PC-9 (cell line): ENCODE results near the gene HS6ST3. TPM values are rescaled to one million over a fixed set of nuclear protein-coding genes. Genes with fewer than 3 reads are reported as not detected.

ENCODE experiments used
- BruUV-seq: library from RNA; stranded (reverse); fragments of 400-500 nt; replicated peaks from 2 replicates; lab custom pipeline; 2021; lab: Mats Ljungman, UMichigan
- CTCF ChIA-PET: fragments of 300-600 bp; sonication (Branson Sonifier 250); formaldehyde crosslinking; loops from one replicate; lab custom pipeline; 2022; ENCODE audit warnings: antibody characterized with exemption; lab: Charles Lee
- POLR2A ChIA-PET: fragments of 300-600 bp; sonication (Branson Sonifier 250); formaldehyde crosslinking; loops from one replicate; lab custom pipeline; 2022; ENCODE audit warnings: antibody characterized with exemption; ENCODE audit not compliant: unreplicated experiment; lab: Charles Lee
- DNase-seq, 2 experiments: peaks; one replicate each; pipeline versions ENCODE4 v3.0.0 to v3.0.0-alpha.2; 2015 to 2022; ENCODE audit warnings: mixed read lengths in 1 of 2
- H2AFZ ChIP-seq: fragments of 200-600 bp; sonication (generic); 2 replicates; pipeline ENCODE4 v1.8.1; 2017; ENCODE audit warnings: antibody characterized with exemption
- H3F3A ChIP-seq: fragments of 200-600 bp; sonication (generic); 2 replicates; pipeline ENCODE4 v1.8.1; 2017; ENCODE audit warnings: antibody characterized with exemption, mild to moderate bottlenecking, low read depth; ENCODE audit not compliant: insufficient read depth
- H3K27ac ChIP-seq: fragments of 200-600 bp; sonication (generic); 2 replicates; pipeline ENCODE4 v1.6.1; 2016; ENCODE audit warnings: mixed run types
- H3K27me3 ChIP-seq: fragments of 200-600 bp; sonication (generic); 2 replicates; pipeline ENCODE4 v1.6.1; 2016; ENCODE audit warnings: low read depth, mixed run types; ENCODE audit not compliant: insufficient read depth
- H3K36me3 ChIP-seq: fragments of 200-600 bp; sonication (generic); 2 replicates; pipeline ENCODE4 v1.6.1; 2016; ENCODE audit warnings: low read depth, mixed run types
- H3K4me1 ChIP-seq: fragments of 200-600 bp; sonication (generic); replicated peaks from 2 replicates; pipeline ENCODE4 v1.6.1; 2016; ENCODE audit warnings: mixed run types; ENCODE audit not compliant: insufficient read depth
- H3K4me2 ChIP-seq: fragments of 200-600 bp; sonication (generic); 2 replicates; pipeline ENCODE4 v1.6.1; 2017; ENCODE audit warnings: mixed run types
- H3K4me3 ChIP-seq: fragments of 200-600 bp; sonication (generic); 2 replicates; pipeline ENCODE4 v1.6.1; 2016; ENCODE audit warnings: mixed run types
- H3K79me2 ChIP-seq: fragments of 200-600 bp; sonication (generic); 2 replicates; pipeline ENCODE4 v1.6.1; 2017; ENCODE audit warnings: low read depth, mixed run types
- H3K9me2 ChIP-seq: fragments of 200-600 bp; sonication (generic); 2 replicates; pipeline ENCODE4 v1.8.1; 2017; ENCODE audit warnings: mild to moderate bottlenecking; ENCODE audit not compliant: insufficient read depth
- H3K9me3 ChIP-seq: fragments of 200-600 bp; sonication (generic); 2 replicates; pipeline ENCODE4 v1.8.1; 2016; ENCODE audit warnings: low read depth; ENCODE audit not compliant: insufficient read depth
- H4K20me1 ChIP-seq: fragments of 200-600 bp; sonication (generic); 2 replicates; pipeline ENCODE4 v1.8.1; 2017; ENCODE audit not compliant: insufficient read depth
- CTCF ChIP-seq: fragments of 200-600 bp; sonication (generic); conservative IDR thresholded peaks from 2 replicates; pipeline ENCODE4 v1.6.1; 2017; ENCODE audit warnings: mixed run types, antibody characterized with exemption, mild to moderate bottlenecking, moderate library complexity
- EZH2 ChIP-seq: fragments of 200-600 bp; sonication (generic); IDR thresholded peaks from 2 replicates; pipeline ENCODE4 v1.8.0; 2017; ENCODE audit warnings: antibody characterized with exemption, low read depth
- intact Hi-C: fragments of 100-400 bp; cut with micrococcal nuclease; formaldehyde crosslinking; loops from one replicate; pipeline ENCODE4 v1.10.0; 2022; ENCODE audit not compliant: unreplicated experiment
- total RNA-seq: library from RNA; stranded (reverse); gene quantifications from 2 replicates; pipeline ENCODE4 v1.2.3, GENCODE V29; 2021

HS6ST3 gene
- total RNA-seq, 1 experiment from 2014 or later = not detected

- H3K9me3 ChIP-seq = no peaks in the 10 kb centered on the region; the same call in 1 of the 2 replicates
- no peak overlapping the region for H3K27ac ChIP-seq
- TF ChIP-seq CTCF = no peak
- TF ChIP-seq EZH2 = no peak
- no peak for DNase-seq
- no peaks in the 10 kb centered on the region for H3F3A ChIP-seq
- no peaks in the 10 kb centered on the region for H3K27me3 ChIP-seq
- no peak overlapping the region for H3K4me2 ChIP-seq
- H3K79me2 ChIP-seq = no peaks in the 10 kb centered on the region
- no peaks in the 10 kb centered on the region for H3K4me1 ChIP-seq
- POLR2A ChIA-PET = no interaction called here
- H3K36me3 ChIP-seq = no peaks in the 10 kb centered on the region
- H2AFZ ChIP-seq = no peak overlapping the region
- BruUV-seq = no TSS peak
- CTCF ChIA-PET = no interaction called here
- H3K4me3 ChIP-seq = no peak overlapping the region
- H3K9me2 ChIP-seq = no peaks in the 10 kb centered on the region
- intact Hi-C loops = no loop called here
- no peaks in the 10 kb centered on the region for H4K20me1 ChIP-seq
These were observed 617.2 kb downstream of the HS6ST3 start for GRCh38 chr13:96707146-96707545.

- ChIA-PET CTCF (no interaction called here), POLR2A (no interaction called here)
- H3K27me3 ChIP-seq = no peaks in the 10 kb centered on the region
- no peak overlapping the region for H3K4me3 ChIP-seq
- no peaks in the 10 kb centered on the region for H3K9me2 ChIP-seq
- no peak overlapping the region for H3K27ac ChIP-seq
- no peaks in the 10 kb centered on the region for H3K36me3 ChIP-seq
- no peaks in the 10 kb centered on the region for H3K79me2 ChIP-seq
- H3K9me3 ChIP-seq = no peaks in the 10 kb centered on the region; the same call in 1 of the 2 replicates
- no peak overlapping the region for H3K4me2 ChIP-seq
- H4K20me1 ChIP-seq = no peaks in the 10 kb centered on the region
- BruUV-seq = no TSS peak
- intact Hi-C loops = no loop called here
- no peaks in the 10 kb centered on the region for H3F3A ChIP-seq
- no peak for TF ChIP-seq CTCF
- TF ChIP-seq EZH2 = no peak
- no peak overlapping the region for H2AFZ ChIP-seq
- H3K4me1 ChIP-seq = no peaks in the 10 kb centered on the region
- no peak for DNase-seq
These were observed 620.4 kb downstream of the HS6ST3 start for GRCh38 chr13:96710166-96710862.

GRCh38 chr13:96720446-96720845 lies 630.5 kb downstream of the HS6ST3 start:
- no peak overlapping the region for H3K4me3 ChIP-seq
- no TSS peak for BruUV-seq
- H3F3A ChIP-seq = no peaks in the 10 kb centered on the region
- H2AFZ ChIP-seq = no peak overlapping the region
- ChIA-PET CTCF (no interaction called here), POLR2A (no interaction called here)
- intact Hi-C loops = no loop called here
- TF ChIP-seq CTCF (no peak), EZH2 (no peak)
- H3K79me2 ChIP-seq = no peaks in the 10 kb centered on the region
- H3K27ac ChIP-seq = no peak overlapping the region
- no peaks in the 10 kb centered on the region for H3K9me2 ChIP-seq
- H3K36me3 ChIP-seq = no peaks in the 10 kb centered on the region
- no peak overlapping the region for H3K4me2 ChIP-seq
- H3K9me3 ChIP-seq = no peaks in the 10 kb centered on the region
- no peaks in the 10 kb centered on the region for H3K4me1 ChIP-seq
- H3K27me3 ChIP-seq = peaks cover 9% of the 10 kb centered on the region; the same call in 1 of the 2 replicates
- H4K20me1 ChIP-seq = 0 out of 2 replicates have a peak, but pooled peaks cover 3% of the 10 kb centered on the region
- DNase-seq = no peak
